HepG2 (cell line): ENCODE results near the gene SUOX. TPM values are rescaled to one million over a fixed set of nuclear protein-coding genes. Genes with fewer than 3 reads are reported as not detected.
A peak's percentile ranks its signal among the peaks of the same experiment; 100 is the strongest.

Source experiments
- MEIS1 ChIP-seq: sonication (generic); formaldehyde crosslinking; IDR thresholded peaks from 2 replicates; pipeline ENCODE4 v1.9.0; 2021; ENCODE audit warnings: mild to moderate bottlenecking, missing genetic modification reagents, moderate library complexity, borderline replicate concordance
- MIER3 ChIP-seq: IDR thresholded peaks from 2 replicates; pipeline ENCODE4 v1.6.1; 2016; ENCODE audit warnings: missing compliant biosample characterization, borderline replicate concordance
- NFATC3 ChIP-seq: sonication (generic); formaldehyde crosslinking; IDR thresholded peaks from 2 replicates; pipeline ENCODE4 v1.5.1; 2020; ENCODE audit warnings: mild to moderate bottlenecking, missing genetic modification reagents
- NFIB ChIP-seq: sonication (generic); formaldehyde crosslinking; IDR thresholded peaks from 2 replicates; pipeline ENCODE4 v1.9.0; 2021; ENCODE audit warnings: missing genetic modification reagents, mild to moderate bottlenecking, borderline replicate concordance
- NRL ChIP-seq: sonication (generic); formaldehyde crosslinking; IDR thresholded peaks from 2 replicates; pipeline ENCODE4 v1.5.0; 2020; ENCODE audit warnings: missing genetic modification reagents, mild to moderate bottlenecking, moderate library complexity, borderline replicate concordance
- PHF8 ChIP-seq: sonication (generic); formaldehyde crosslinking; IDR thresholded peaks from 2 replicates; pipeline ENCODE4 v1.5.0; 2020; ENCODE audit warnings: missing genetic modification reagents
- STAT5B ChIP-seq: sonication (generic); formaldehyde crosslinking; IDR thresholded peaks from 2 replicates; pipeline ENCODE4 v1.4.0; 2020; ENCODE audit warnings: missing genetic modification reagents
- SUZ12 ChIP-seq: fragments of 150-350 bp; IDR thresholded peaks from 2 replicates; pipeline ENCODE4 v1.6.1; 2014; ENCODE audit warnings: low read depth, low read length
- YEATS4 ChIP-seq: sonication (generic); formaldehyde crosslinking; IDR thresholded peaks from 2 replicates; pipeline ENCODE4 v1.4.0; 2020; ENCODE audit warnings: missing genetic modification reagents, borderline replicate concordance
- ZNF121 ChIP-seq: sonication (generic); formaldehyde crosslinking; IDR thresholded peaks from 2 replicates; pipeline ENCODE4 v1.5.0; 2020; ENCODE audit warnings: mild to moderate bottlenecking, missing genetic modification reagents
- ZNF263 ChIP-seq: sonication (generic); formaldehyde crosslinking; IDR thresholded peaks from 2 replicates; pipeline ENCODE4 v1.4.0; 2020; ENCODE audit warnings: missing genetic modification reagents
- ZNF878 ChIP-seq: sonication (generic); formaldehyde crosslinking; IDR thresholded peaks from 2 replicates; pipeline ENCODE4 v1.8.1; 2023; ENCODE audit warnings: mild to moderate bottlenecking, missing genetic modification reagents, moderate library complexity
- polyA plus RNA-seq, 8 experiments: library from polyadenylated mRNA; depleted of rRNA in 3 of 8; stranded (reverse) in 7 of 8; unstranded in 1 of 8; fragments of >200 nt; fragmentation: Illumina TruSeq in 4 of 8; extraction: Trizol in 4 of 8; gene quantifications; 2 replicates each; pipeline versions ENCODE4 v1.2.1 to v1.2.3, GENCODE V29; 2011 to 2016; ENCODE audit warnings: low read depth in 4 of 8, missing spikeins in 1 of 8, mixed read lengths in 1 of 8; ENCODE audit not compliant: insufficient read depth in 1 of 8
- total RNA-seq, 5 experiments: library from RNA; depleted of rRNA; stranded (reverse); fragments of >200 nt; fragmentation: Illumina TruSeq; extraction: Trizol; gene quantifications; 2 replicates each; pipeline ENCODE4 v1.2.3, GENCODE V29; 2016; ENCODE audit warnings: low read depth in 1 of 5
- TF ChIP-seq, protein P1 (sequence below), 2 experiments: fragments of 450-650 bp in 1 of 2; sonication (generic) in 1 of 2; formaldehyde crosslinking in 1 of 2; IDR thresholded peaks; 2 replicates each; pipeline versions ENCODE4 v1.6.1 to v1.8.0; 2016 to 2022; ENCODE audit warnings: antibody characterized with exemption in 1 of 2, mild to moderate bottlenecking in 1 of 2, missing genetic modification reagents in 1 of 2
- TF ChIP-seq, protein P2 (sequence below): IDR thresholded peaks from 2 replicates; pipeline ENCODE4 v1.6.1; 2016
- TF ChIP-seq, protein P3 (sequence below): sonication (generic); formaldehyde crosslinking; IDR thresholded peaks from 2 replicates; pipeline ENCODE4 v1.8.1; 2023; ENCODE audit warnings: mild to moderate bottlenecking, inconsistent platforms, moderate library complexity, missing genetic modification reagents, borderline replicate concordance
- TF ChIP-seq, protein P4 (sequence below): fragments of 450-650 bp; IDR thresholded peaks from 2 replicates; pipeline ENCODE4 v1.6.1; 2016

Gene SUOX
- total and polyA plus RNA-seq, 2 of the 13 experiments (the other 11 are each of a cell fraction or from before 2014, with no cell fraction given) = 23.9 to 25.9 TPM

DNA sequence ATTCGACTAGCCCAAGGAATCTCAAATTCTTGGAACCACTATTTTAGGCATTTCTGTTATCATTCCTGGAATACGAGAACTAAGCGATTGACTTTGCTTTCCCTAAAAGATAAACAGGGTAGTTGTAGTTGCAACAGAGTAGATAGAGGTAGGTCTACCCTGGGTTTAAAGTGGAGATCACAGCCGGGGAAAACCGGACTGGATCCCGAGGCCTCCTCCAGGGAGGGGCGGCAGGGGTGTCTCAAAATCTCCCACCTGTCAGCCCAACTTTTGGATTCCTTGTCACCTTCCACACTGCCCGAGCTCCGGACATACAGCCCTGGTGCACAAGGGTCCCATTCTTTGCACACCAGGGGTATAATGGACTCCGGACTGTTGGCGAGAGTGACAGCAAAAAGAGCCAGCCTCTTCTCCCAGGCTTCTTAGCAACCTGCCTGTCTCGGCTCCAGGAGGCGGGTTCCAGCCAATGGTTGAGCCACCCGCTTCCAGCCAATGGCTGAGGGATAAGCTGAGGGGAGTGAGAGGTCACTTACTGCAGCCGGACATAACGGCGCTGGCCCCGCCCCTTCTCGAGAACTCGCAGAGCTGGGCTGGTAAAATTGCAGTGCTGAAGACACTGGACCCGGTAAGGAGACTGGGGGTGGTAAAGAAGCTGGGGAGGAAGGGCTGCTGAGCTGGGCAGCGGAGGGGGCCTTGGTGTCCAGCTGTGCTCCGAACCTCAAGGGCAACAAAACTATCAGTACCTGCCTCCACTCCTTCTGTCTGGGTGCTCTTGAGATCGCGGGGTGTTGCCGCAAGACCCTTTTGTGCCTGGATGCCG lies at the start of gene SUOX (continued):
- TF ChIP-seq, protein P1, sequence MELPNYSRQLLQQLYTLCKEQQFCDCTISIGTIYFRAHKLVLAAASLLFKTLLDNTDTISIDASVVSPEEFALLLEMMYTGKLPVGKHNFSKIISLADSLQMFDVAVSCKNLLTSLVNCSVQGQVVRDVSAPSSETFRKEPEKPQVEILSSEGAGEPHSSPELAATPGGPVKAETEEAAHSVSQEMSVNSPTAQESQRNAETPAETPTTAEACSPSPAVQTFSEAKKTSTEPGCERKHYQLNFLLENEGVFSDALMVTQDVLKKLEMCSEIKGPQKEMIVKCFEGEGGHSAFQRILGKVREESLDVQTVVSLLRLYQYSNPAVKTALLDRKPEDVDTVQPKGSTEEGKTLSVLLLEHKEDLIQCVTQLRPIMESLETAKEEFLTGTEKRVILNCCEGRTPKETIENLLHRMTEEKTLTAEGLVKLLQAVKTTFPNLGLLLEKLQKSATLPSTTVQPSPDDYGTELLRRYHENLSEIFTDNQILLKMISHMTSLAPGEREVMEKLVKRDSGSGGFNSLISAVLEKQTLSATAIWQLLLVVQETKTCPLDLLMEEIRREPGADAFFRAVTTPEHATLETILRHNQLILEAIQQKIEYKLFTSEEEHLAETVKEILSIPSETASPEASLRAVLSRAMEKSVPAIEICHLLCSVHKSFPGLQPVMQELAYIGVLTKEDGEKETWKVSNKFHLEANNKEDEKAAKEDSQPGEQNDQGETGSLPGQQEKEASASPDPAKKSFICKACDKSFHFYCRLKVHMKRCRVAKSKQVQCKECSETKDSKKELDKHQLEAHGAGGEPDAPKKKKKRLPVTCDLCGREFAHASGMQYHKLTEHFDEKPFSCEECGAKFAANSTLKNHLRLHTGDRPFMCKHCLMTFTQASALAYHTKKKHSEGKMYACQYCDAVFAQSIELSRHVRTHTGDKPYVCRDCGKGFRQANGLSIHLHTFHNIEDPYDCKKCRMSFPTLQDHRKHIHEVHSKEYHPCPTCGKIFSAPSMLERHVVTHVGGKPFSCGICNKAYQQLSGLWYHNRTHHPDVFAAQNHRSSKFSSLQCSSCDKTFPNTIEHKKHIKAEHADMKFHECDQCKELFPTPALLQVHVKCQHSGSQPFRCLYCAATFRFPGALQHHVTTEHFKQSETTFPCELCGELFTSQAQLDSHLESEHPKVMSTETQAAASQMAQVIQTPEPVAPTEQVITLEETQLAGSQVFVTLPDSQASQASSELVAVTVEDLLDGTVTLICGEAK (IDR thresholded peaks at IDR 0.05) = no peak
- TF ChIP-seq, protein P1 (CRISPR knock-in tag; IDR thresholded peaks at IDR 0.05) = no peak
- TF ChIP-seq MEIS1 (no peak), ZNF121 (CRISPR knock-in tag) (peak; percentile 43), MIER3 (CRISPR knock-in tag) (0 out of 2 replicates have a peak, but pooled peaks have one; percentile 28), PHF8 (CRISPR knock-in tag) (peak; percentile 35; the same call in 1 of the 2 replicates), STAT5B (CRISPR knock-in tag) (no peak), NRL (CRISPR knock-in tag) (no peak), ZNF263 (CRISPR knock-in tag) (0 out of 2 replicates have a peak, but pooled peaks have one; percentile 22), SUZ12 (no peak), ZNF878 (CRISPR knock-in tag) (no peak), YEATS4 (peak; percentile 50; the same call in 1 of the 2 replicates), NFIB (CRISPR knock-in tag) (no peak), NFATC3 (no peak; the same call in 1 of the 2 replicates)
- TF ChIP-seq, protein P2, sequence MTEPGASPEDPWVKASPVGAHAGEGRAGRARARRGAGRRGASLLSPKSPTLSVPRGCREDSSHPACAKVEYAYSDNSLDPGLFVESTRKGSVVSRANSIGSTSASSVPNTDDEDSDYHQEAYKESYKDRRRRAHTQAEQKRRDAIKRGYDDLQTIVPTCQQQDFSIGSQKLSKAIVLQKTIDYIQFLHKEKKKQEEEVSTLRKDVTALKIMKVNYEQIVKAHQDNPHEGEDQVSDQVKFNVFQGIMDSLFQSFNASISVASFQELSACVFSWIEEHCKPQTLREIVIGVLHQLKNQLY (CRISPR knock-in tag) = no peak
- TF ChIP-seq, protein P3, sequence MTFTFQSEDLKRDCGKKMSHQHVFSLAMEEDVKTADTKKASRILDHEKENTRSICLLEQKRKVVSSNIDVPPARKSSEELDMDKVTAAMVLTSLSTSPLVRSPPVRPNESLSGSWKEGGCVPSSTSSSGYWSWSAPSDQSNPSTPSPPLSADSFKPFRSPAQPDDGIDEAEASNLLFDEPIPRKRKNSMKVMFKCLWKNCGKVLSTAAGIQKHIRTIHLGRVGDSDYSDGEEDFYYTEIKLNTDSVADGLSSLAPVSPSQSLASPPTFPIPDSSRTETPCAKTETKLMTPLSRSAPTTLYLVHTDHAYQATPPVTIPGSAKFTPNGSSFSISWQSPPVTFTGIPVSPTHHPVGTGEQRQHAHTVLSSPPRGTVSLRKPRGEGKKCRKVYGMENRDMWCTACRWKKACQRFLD = no peak
- TF ChIP-seq, protein P4, sequence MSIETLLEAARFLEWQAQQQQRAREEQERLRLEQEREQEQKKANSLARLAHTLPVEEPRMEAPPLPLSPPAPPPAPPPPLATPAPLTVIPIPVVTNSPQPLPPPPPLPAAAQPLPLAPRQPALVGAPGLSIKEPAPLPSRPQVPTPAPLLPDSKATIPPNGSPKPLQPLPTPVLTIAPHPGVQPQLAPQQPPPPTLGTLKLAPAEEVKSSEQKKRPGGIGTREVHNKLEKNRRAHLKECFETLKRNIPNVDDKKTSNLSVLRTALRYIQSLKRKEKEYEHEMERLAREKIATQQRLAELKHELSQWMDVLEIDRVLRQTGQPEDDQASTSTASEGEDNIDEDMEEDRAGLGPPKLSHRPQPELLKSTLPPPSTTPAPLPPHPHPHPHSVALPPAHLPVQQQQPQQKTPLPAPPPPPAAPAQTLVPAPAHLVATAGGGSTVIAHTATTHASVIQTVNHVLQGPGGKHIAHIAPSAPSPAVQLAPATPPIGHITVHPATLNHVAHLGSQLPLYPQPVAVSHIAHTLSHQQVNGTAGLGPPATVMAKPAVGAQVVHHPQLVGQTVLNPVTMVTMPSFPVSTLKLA = no peak
